ENCODE measurements around the gene KLK14.

The KLK14 gene

DNA sequence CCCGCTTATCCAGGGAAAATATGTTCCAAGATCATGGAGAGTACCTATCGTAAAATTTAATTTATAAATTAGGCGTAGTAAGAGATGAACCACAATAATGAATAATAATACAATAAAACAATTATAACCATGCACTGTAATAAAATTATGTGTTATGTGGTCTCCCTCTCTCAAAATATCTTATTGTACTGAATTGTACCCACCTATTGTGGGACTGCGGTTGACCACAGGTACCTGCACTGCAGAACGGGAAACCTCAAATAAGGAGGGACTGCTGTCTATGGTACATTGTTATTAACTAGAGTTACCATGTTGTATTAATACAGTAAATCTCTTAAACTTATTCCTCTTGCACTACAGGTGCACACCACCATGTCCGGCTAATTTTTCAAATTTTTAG, 42.5 kb downstream of the KLK14 start:
- no peak for DNase-seq (ENCODE audit: low spot score)

DNA sequence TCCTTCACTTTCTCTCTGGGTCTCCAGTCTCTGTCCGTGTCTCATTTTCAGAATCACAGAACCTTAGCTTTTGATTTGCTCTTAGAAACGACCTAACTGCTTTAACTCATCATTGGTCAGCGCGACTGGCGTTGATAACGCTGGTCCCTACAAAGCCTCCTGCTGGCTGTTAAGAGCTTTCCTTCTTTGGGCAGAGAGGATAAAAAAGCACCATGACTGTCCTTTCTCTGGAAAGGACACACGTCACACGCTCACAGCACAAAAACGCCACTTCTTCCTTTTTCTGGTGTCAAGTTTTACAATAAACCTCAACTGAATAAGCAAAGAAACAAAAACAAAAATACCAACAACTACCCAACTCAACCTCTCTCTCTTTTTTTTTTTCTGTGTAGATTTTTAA, 46.2 kb downstream of the KLK14 start:
- DNase-seq (ENCODE audit: low spot score) = no peak

DNA sequence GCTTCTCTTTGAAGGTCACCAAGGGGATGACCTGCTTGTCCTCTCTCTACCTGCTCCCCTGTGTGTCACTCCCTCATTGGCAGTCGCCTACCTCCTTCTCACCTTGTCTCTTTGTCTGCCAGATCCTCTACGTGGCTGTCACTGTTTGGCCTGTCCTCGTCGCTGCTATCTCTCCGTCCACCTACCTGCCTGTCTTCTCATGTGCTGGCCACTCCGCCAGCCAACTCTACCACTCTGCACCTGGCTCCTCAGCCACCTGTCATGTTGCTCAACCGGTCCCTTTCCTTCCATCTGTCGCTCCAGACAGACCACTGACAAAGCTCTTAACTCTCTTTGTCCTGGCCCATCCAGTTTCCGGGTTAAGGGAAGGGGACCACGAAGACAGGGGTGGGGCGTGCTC, 48.0 kb downstream of the KLK14 start, which contains the start of gene KLK12:
TSS of gene KLK12 (minus strand) at position 299 of the 400 bp plus-strand sequence. CDS start 381 bp downstream, outside the sequence.
- no peak for DNase-seq (ENCODE audit: low spot score)

DNA sequence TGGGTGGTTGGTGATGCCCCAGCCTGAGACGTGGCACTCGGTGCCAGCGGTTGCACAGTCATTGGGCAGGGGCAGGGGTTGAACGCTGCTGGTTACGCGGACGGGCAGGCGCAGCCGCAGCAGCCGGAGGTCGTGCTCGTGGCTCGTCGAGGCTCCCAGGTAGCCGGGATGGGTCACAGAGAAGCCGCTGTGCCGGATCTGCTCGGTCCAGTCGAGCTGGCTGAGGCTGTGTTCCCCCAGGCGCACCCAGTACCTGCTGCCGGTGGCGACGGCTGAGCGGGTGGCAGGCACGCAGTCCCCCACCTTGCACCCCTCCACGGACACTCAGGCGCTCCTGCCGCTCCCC, 50.8 kb downstream of the KLK14 start:
- no peak for DNase-seq (ENCODE audit: low spot score)

DNA sequence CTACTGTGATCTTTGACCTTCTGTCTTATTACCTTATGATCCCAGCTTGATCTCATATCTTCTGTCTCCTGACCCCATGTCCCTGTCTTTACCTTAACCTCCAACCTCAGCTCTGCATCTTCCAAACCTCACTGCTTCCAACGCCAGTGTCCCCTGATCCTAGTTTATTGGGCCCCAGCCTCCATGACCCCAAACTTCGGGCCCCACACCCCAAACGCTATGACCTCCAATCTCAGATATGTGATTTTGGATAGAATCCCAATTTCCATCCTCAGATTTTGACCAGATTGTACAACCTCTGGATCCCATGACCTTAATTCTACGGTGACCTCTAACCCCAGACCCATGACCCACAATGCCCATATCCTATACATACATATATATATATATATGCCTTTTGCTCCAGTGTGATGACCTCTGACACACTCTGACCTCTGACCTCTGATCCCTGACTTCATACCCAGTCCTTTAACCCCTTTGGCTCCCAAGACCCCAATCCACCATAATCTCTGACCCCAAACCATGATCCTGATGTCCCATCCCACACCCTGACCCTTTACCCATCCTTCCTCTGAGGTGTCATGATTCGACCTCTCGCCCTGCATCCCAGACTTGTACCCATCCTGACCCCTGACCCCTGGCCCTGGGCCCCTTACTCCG, 51.3 kb downstream of the KLK14 start:
- no peak for DNase-seq (ENCODE audit: low spot score)

DNA sequence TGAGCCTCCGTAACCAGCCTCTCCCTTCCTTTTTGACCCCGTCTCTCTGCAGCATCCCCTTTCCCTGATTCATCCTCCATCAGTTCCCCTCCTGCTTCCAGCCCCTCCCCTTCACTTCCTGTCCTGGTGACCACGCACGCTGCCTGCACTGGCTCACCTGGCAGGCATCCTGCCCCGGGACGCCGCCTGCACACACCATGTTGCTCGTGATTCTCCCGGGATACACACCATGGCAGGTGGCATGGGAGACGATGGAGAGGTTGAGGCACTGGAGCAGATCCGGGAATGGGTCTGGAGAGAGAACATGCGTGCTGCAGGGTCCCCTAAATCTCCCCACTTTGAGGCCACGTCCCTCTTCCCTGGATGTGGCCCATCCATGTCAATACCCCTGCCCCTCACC, 52.1 kb downstream of the KLK14 start:
- DNase-seq (ENCODE audit: low spot score) = no peak

DNA sequence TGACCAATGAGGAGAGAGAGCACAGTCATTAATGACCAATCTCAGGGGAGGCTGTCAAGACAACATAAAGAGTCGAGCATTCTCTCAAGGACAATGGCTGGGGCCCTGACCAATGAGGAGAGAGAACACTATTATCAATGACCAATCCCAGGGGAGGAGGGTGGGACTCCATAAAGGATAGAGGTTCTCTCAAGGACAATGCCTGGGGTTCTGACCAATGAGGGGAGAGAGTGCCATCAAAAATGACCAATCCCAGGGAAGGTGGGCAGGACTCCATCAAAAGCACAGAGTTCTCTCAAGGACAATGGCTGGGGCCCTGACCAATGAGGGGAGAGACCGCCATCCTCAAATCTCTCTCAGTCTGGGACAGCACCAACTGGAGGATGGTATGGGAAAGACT, 53.0 kb downstream of the KLK14 start:
- no peak for DNase-seq (ENCODE audit: low spot score)
